GM19043 (cell line): Measurements from ENCODE around the gene RAP1GDS1.
A peak's percentile ranks its signal among the peaks of the same experiment; 100 is the strongest.
"Not testable (repeated sequence)": the region's sequence is repeated elsewhere in the genome, so short reads cannot be mapped to it uniquely, and the experiment has no call there.

ENCODE experiments used
- ATAC-seq: cut with Tn5 transposase; IDR thresholded peaks from one replicate; pipeline ENCODE4 v1.9.1; 2021; ENCODE audit warnings: low read depth; ENCODE audit not compliant: unreplicated experiment

Gene RAP1GDS1

DNA sequence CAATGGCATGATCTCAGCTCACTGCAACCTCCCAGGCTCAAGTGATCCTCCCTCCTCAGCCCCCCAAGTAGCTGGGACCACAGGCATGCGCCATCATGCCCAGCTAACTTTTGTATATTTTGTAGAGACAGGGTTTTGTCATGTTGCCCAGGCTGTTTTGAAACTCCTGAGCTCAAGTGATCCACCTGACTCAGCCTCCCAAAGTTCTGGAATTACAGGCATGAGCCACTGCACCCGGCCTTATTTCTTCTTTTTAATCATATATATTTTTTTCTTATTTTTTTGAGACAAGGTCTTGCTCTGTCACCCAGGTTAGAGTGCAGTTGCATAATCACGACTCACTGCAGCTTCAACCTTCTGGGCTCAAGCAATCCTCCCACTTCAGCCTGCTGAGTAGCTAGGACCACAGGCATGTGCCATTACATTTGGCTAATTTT lies 213.2 kb downstream of the RAP1GDS1 start:
- ATAC-seq: no peak

GRCh38 chr4:98476891-98477290 lies 215.7 kb downstream of the RAP1GDS1 start:
- no peak for ATAC-seq

- ATAC-seq: not testable (repeated sequence)
These were observed 218.4 kb downstream of the RAP1GDS1 start for GRCh38 chr4:98479590-98479989.

DNA sequence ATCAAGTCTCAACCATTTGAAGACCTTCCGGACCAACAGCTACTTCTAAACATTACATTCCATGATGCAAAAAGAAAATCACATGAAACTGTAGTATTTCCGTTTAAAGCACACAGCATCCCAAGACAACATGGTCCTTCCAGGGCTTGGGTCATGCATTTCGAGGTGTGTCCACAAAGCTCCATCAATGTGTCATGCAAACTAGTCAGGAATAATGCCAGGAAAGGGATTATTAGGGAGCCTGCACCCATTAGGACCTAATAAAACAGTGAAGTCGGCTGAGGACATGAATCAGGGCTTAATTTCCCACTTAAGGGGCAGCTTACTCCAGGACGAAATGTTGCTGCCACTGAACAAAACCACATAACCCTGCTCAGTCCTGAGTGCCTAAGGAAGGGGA lies 219.4 kb downstream of the RAP1GDS1 start:
- ATAC-seq: no peak

DNA sequence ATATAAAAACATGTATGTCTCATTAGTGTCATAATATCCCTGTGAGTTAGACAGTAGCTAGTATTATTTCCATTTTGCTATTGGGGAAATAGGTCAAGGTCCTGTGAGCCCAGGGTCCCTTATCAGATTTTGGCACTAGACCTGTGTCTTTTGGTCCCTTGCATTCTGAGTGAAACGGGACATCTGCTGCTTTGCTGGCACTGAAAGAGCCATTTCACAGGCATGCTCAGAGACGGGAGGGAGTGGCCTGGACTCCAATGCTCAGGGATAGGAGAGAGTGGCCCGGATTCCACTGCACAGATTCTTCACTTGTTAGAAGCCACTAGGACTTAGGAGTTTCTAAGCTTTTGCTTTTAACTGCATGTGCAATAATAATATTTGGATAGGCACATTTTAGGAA lies 220.0 kb downstream of the RAP1GDS1 start:
- no peak for ATAC-seq

DNA sequence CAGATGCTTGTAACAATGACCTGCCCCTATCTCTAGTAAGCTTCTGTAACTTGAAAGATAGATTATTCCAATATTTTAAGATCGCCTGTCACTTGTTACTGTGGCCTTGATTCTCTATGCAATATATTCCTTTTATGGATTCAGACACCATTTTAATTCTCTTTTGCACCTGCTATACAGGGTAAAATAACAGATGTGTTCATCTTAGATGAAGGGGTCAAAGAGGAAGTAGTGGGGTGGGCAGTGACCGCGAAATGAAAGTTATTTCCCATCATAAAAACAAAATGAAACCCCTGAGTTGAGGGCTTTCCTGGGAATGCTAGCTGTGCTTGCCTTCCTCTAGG lies 221.3 kb downstream of the RAP1GDS1 start:
- ATAC-seq: peak; percentile 23

DNA sequence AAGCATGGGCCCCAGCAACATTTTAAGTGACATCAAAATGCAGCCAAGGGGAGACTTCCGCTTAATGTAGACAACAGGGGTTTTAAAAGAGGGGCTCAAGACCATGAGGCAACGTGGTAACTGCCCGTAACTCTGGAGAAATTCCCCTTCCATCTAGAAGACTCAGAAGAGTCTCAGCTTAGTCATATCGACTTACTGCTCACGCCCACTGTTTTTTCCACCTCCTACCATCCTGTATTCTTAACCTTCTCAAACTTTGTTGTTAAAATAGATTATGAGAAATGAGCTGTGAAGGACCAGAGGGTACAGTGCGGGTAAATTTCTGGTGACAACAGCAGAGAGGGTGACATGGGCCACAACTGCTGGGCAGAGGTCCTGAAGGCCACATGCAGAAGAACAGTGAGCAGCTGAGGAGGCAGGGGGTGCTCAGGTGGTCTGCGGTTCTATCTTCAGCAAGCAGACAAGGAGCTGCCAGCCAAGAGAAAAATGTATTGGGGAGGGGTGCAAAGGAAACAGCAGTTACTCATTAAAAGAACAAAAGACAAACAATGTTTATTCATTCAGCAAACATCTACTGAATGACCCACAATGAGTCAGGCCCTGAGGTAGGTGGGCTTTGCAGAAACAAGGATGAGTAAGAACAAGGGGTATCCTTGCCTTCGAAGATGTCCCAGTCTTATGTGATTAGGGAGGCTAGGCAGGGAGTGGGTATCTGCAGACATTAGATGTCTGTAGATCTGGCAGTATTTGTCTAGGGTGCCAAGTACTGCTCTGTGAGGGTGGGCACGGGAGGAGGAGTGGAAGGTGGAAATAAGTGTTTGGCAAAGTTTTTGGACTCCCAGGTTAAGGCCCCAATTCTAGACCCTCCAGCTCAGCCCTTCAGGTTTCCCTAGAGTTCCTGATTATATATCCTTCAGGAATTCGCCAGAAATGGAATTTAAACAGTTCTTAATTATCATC lies 221.9 kb downstream of the RAP1GDS1 start:
- peak; percentile 69 for ATAC-seq

- ATAC-seq: no peak
These were observed 222.8 kb downstream of the RAP1GDS1 start for GRCh38 chr4:98484031-98484430.

- no peak for ATAC-seq
These were observed 224.7 kb downstream of the RAP1GDS1 start for GRCh38 chr4:98485816-98486345.

GRCh38 chr4:98490251-98490650 lies 229.1 kb downstream of the RAP1GDS1 start:
- no peak for ATAC-seq

DNA sequence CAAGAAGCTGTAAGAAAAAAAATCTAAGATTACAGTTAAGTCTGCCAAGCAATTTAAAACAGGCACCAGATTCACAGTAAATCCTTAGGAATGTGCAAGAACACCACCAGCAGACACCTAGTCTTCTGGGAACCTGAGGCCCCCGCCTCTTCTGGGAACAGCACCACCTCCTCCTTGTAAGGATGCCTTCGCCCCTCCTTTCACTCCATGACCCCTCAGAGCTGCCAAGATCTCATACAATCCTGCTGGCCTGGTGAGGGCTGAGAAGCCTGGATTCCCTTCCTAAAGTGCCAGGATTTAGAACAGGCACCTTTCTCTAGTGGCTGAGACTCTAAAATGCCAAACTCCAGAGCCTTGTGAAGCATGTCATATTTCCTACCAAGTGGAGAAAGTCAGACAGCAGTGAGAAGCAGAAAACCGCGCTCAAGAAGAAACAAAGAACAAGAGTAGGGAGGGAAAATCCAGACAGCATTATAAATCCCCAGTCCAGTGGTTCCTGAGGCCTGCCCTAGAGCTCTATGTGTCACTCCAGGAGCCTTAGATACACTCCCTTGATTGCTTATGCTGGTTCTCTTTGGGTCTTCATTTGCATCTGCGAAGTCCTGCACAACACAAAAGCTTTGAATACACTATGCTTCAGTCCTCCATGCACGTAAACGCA lies 230.8 kb downstream of the RAP1GDS1 start:
- ATAC-seq: no peak

DNA sequence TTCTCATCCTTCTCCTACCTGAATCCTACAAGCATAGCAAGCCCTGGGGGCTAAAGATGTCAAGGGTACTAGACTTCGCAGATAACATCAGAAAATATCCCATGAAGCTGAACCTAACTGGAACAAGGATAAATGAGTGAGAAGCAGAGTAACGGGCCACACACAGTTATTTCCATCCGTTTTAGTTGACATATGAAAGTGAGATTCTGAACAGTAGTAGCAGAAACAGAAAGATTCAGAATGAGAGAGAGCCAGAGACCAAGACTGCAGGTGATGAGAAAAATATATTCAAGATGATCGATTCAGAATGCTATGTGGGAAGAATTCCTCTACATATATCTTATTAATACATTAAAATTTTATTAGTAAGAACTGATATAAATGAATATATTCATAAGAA lies 232.1 kb downstream of the RAP1GDS1 start:
- peak; percentile 67 for ATAC-seq
